ENCODE data around the gene RSPH4A. TPM values are rescaled to one million over a fixed set of nuclear protein-coding genes. Genes with fewer than 3 reads are reported as not detected.
"Not testable (repeated sequence)": the region's sequence is repeated elsewhere in the genome, so short reads cannot be mapped to it uniquely, and the experiment has no call there.

Gene RSPH4A
- total RNA-seq, 1 donor from 2014 or later, result 0.29 TPM

GRCh38 chr6:116624036-116624805, 7.9 kb downstream of the RSPH4A start:
- intact Hi-C loops (cut with micrococcal nuclease), result no loop called here

GRCh38 chr6:116625872-116626271, 9.6 kb downstream of the RSPH4A start:
- intact Hi-C loops (cut with micrococcal nuclease), result no loop called here

GRCh38 chr6:116629563-116629981, 13.3 kb downstream of the RSPH4A start:
- intact Hi-C loops (cut with micrococcal nuclease), result no loop called here

GRCh38 chr6:116631379-116631990, 15.2 kb downstream of the RSPH4A start:
- intact Hi-C loops (cut with micrococcal nuclease), result no loop called here

GRCh38 chr6:116633685-116634084, 17.4 kb downstream of the RSPH4A start:
- intact Hi-C loops (cut with micrococcal nuclease), result no loop called here

GRCh38 chr6:116648156-116648555, 31.9 kb downstream of the RSPH4A start:
- intact Hi-C loops (cut with micrococcal nuclease), result no loop called here

GRCh38 chr6:116649129-116649528, 32.9 kb downstream of the RSPH4A start:
- intact Hi-C loops (cut with micrococcal nuclease), result no loop called here

- intact Hi-C loops (cut with micrococcal nuclease), result no loop called here
Measured at GRCh38 chr6:116651916-116652315, 35.6 kb downstream of the RSPH4A start.

- intact Hi-C loops (cut with micrococcal nuclease), result no loop called here
Measured at GRCh38 chr6:116661594-116661993, 45.3 kb downstream of the RSPH4A start.

- intact Hi-C loops (cut with micrococcal nuclease), result no loop called here
Measured at GRCh38 chr6:116662202-116662601, 45.9 kb downstream of the RSPH4A start.

GRCh38 chr6:116663308-116663707, 47.0 kb downstream of the RSPH4A start:
- intact Hi-C loops (cut with micrococcal nuclease), result no loop called here

- intact Hi-C loops (cut with micrococcal nuclease), result not testable (repeated sequence)
Measured at GRCh38 chr6:116664169-116664568, 47.9 kb downstream of the RSPH4A start.

GRCh38 chr6:116665464-116665863, 49.2 kb downstream of the RSPH4A start:
- intact Hi-C loops (cut with micrococcal nuclease), result no loop called here

- intact Hi-C loops (cut with micrococcal nuclease), result loop anchor here (2.0 kb wide), 1 partner anchor 566 kb away; the partner anchor contains the start of gene NT5DC1
Measured at GRCh38 chr6:116666869-116667268, 50.6 kb downstream of the RSPH4A start.

GRCh38 chr6:116667623-116668022, 51.3 kb downstream of the RSPH4A start:
- intact Hi-C loops (cut with micrococcal nuclease), result loop anchor here (1.0 to 2.0 kb wide), 9 partner anchors 14 to 935 kb away; partner anchors contain the start of genes GOPC, KPNA5, NT5DC1 and RWDD1

- intact Hi-C loops (cut with micrococcal nuclease), result no loop called here
Measured at GRCh38 chr6:116672306-116672705, 56.0 kb downstream of the RSPH4A start.

- intact Hi-C loops (cut with micrococcal nuclease), result no loop called here
Measured at GRCh38 chr6:116676021-116676420, 59.7 kb downstream of the RSPH4A start.

GRCh38 chr6:116680880-116681672, 64.8 kb downstream of the RSPH4A start, which contains the start of gene KPNA5:
Gene KPNA5, plus strand, starts transcription at chr6:116681211. Its CDS starts 124 bp downstream, at chr6:116681335.
- intact Hi-C loops (cut with micrococcal nuclease), result loop anchor here (1.0 to 5.0 kb wide), 10 partner anchors 13 to 1971 kb away; partner anchors contain the start of genes CALHM6, CEP85L, GOPC and NUS1

GRCh38 chr6:116682334-116682712, 66.0 kb downstream of the RSPH4A start:
- intact Hi-C loops (cut with micrococcal nuclease), result loop anchor here (5.0 kb wide), 3 partner anchors 220 to 1970 kb away; partner anchors contain the start of genes CALHM6, CEP85L and NUS1

All from T-helper 1 cell treated with Interleukin-12 subunit alpha and Interleukin-12 subunit beta and Interleukin-4 antibody, amounts not matched to agents 30 ng/mL and 1 ng/mL, for 36 hours (primary cell).